K562 (cell line): Measurements from ENCODE around the gene ACOX1. TPM values are rescaled to one million over a fixed set of nuclear protein-coding genes. Genes with fewer than 3 reads are reported as not detected.

Experiments used
- ATAC-seq: fragments of 200-7000 bp; cut with Tn5 transposase; 3 replicates; pipeline ENCODE4 v1.9.1; 2020; ENCODE audit warnings: moderate library complexity
- BruUV-seq: library from RNA; stranded (reverse); fragments of 400-500 nt; replicated peaks from 2 replicates; lab custom pipeline; 2021; lab: Mats Ljungman, UMichigan
- CTCF ChIA-PET: fragments of 300-600 bp; formaldehyde crosslinking; extraction: SDS; loops from one replicate; lab custom pipeline; 2021; ENCODE audit warnings: low intra/inter-chr PET ratio; lab: Yijun Ruan, JAX
- POLR2A ChIA-PET: fragments of 300-600, 350-650 bp; sonication (Branson Sonifier 250); formaldehyde crosslinking; extraction: SDS; loops from one replicate; lab custom pipeline; 2021; ENCODE audit warnings: antibody characterized with exemption, inconsistent platforms; lab: Yijun Ruan, JAX
- DNase-seq, 4 experiments: peaks; one replicate each; pipeline versions ENCODE4 v3.0.0 to v3.0.0-alpha.2; 2011 to 2018; ENCODE audit warnings: low spot score in 3 of 4, mixed read lengths in 3 of 4; ENCODE audit errors: extremely low read depth in 1 of 4
- FAIRE-seq: peaks from 2 replicates; lab custom pipeline; 2011; peaks lifted over from hg19 to GRCh38; lab: Jason Lieb, UNC
- H2AFZ ChIP-seq: 2 replicates; pipeline ENCODE4 v1.6.0; 2011; ENCODE audit warnings: low read depth, low read length, control low read depth, inconsistent platforms
- H3K27ac ChIP-seq: fragments of 200-600 bp; 3 replicates; pipeline ENCODE4 v1.8.0; 2011; ENCODE audit warnings: low read depth, mild to moderate bottlenecking, control low read depth, inconsistent platforms, low read length, moderate library complexity, mixed read lengths; ENCODE audit errors: extremely low read depth
- H3K27me3 ChIP-seq, 2 experiments: fragments of 300-600 bp in 1 of 2; 2 replicates in 1 of 2; 3 replicates in 1 of 2; pipeline versions ENCODE4 v1.6.0 to v1.8.0; 2011; ENCODE audit warnings: inconsistent platforms in 2 of 2, low read length in 2 of 2, mild to moderate bottlenecking in 1 of 2, mixed read lengths in 1 of 2, moderate library complexity in 1 of 2; ENCODE audit not compliant: control insufficient read depth in 2 of 2, insufficient read depth in 2 of 2
- H3K36me3 ChIP-seq: fragments of 300-600 bp; 3 replicates; pipeline ENCODE4 v1.8.0; 2011; ENCODE audit warnings: mild to moderate bottlenecking, low read length, inconsistent platforms; ENCODE audit not compliant: control insufficient read depth, insufficient read depth
- H3K4me1 ChIP-seq, 2 experiments: fragments of 200-600 bp in 1 of 2; replicated peaks in 1 of 2; 2 replicates in 1 of 2; 3 replicates in 1 of 2; pipeline versions ENCODE4 v1.5.1 to v1.8.0; 2011; ENCODE audit warnings: inconsistent platforms in 2 of 2, low read length in 2 of 2, mild to moderate bottlenecking in 1 of 2, mixed read lengths in 1 of 2, moderate library complexity in 1 of 2; ENCODE audit not compliant: control insufficient read depth in 2 of 2, insufficient read depth in 2 of 2
- H3K4me2 ChIP-seq: 2 replicates; pipeline ENCODE4 v1.6.1; 2011; ENCODE audit warnings: low read length, control low read depth, inconsistent platforms, mixed read lengths; ENCODE audit not compliant: insufficient read depth
- H3K4me3 ChIP-seq: fragments of 200-600 bp; sonication (generic), shearing (Covaris generic); 2 replicates; pipeline ENCODE4 v1.5.1; 2016; ENCODE audit warnings: control low read depth, inconsistent platforms
- H3K79me2 ChIP-seq: fragments of 200-600 bp; 3 replicates; pipeline ENCODE4 v1.8.0; 2011; ENCODE audit warnings: low read length, inconsistent platforms; ENCODE audit not compliant: control insufficient read depth, insufficient read depth
- H3K9ac ChIP-seq, 2 experiments: 2 replicates each; pipeline versions ENCODE4 v1.6.0 to v1.6.1; 2011; ENCODE audit warnings: low read depth in 2 of 2, low read length in 2 of 2, control low read depth in 1 of 2, inconsistent platforms in 1 of 2, mild to moderate bottlenecking in 1 of 2, mixed read lengths in 1 of 2; ENCODE audit not compliant: insufficient read depth in 1 of 2
- H3K9me1 ChIP-seq: one replicate; pipeline ENCODE4 v1.6.0; 2011; ENCODE audit warnings: inconsistent platforms, mild to moderate bottlenecking, low read length, moderate library complexity; ENCODE audit not compliant: control insufficient read depth, insufficient read depth
- H3K9me3 ChIP-seq: replicated peaks from 2 replicates; pipeline ENCODE4 v1.5.1; 2011; ENCODE audit warnings: low read depth, low read length, inconsistent platforms; ENCODE audit not compliant: control insufficient read depth, insufficient read depth
- H4K20me1 ChIP-seq: replicated peaks from 2 replicates; pipeline ENCODE4 v1.6.1; 2011; ENCODE audit warnings: low read length, inconsistent platforms, mixed read lengths; ENCODE audit not compliant: control insufficient read depth, insufficient read depth
- ID3 ChIP-seq, 2 experiments: fragments of 250-450 bp in 1 of 2; fragments of 450-650 bp in 1 of 2; sonication (Bioruptor Pico) in 1 of 2; IDR thresholded peaks; 2 replicates each; pipeline versions ENCODE4 v1.6.1 to v1.8.0; 2016 to 2021; ENCODE audit warnings: mild to moderate bottlenecking in 2 of 2, moderate library complexity in 2 of 2, missing compliant biosample characterization in 1 of 2, missing genetic modification characterization in 1 of 2
- JUN ChIP-seq, 2 experiments: sonication (generic) in 1 of 2; formaldehyde crosslinking in 1 of 2; IDR thresholded peaks; 2 replicates each; pipeline versions ENCODE4 v1.6.1 to v1.8.0; 2012 to 2022; ENCODE audit warnings: borderline replicate concordance in 2 of 2, mild to moderate bottlenecking in 2 of 2, improper control_type of control experiment in 1 of 2, low read depth in 1 of 2, low read length in 1 of 2, missing genetic modification reagents in 1 of 2
- PCBP1 ChIP-seq: fragments of 200-400 bp; formaldehyde crosslinking; IDR thresholded peaks from 2 replicates; pipeline ENCODE4 v1.6.1; 2018; ENCODE audit warnings: mild to moderate bottlenecking, low read depth, low read length; ENCODE audit not compliant: poor library complexity, severe bottlenecking
- SREBF2 ChIP-seq: sonication (generic); formaldehyde crosslinking; IDR thresholded peaks from 2 replicates; pipeline ENCODE4 v1.4.0; 2020; ENCODE audit warnings: mild to moderate bottlenecking, missing genetic modification reagents
- SRF ChIP-seq, 2 experiments: fragments of 250-450, 450-650 bp in 1 of 2; sonication (Bioruptor Pico) in 1 of 2; sonication (generic) in 1 of 2; formaldehyde crosslinking; IDR thresholded peaks; 2 replicates each; pipeline versions ENCODE4 v1.5.0 to v1.5.1; 2020 to 2022; ENCODE audit warnings: mild to moderate bottlenecking in 1 of 2, missing genetic modification reagents in 1 of 2
- TBP ChIP-seq: optimal IDR thresholded peaks from 2 replicates; pipeline ENCODE3; 2011; ENCODE audit warnings: low read depth, low read length, improper control_type of control experiment
- TFAP4 ChIP-seq: sonication (generic); formaldehyde crosslinking; IDR thresholded peaks from 2 replicates; pipeline ENCODE4 v1.8.0; 2022; ENCODE audit warnings: missing genetic modification reagents, mild to moderate bottlenecking, moderate library complexity, borderline replicate concordance
- THAP12 ChIP-seq: fragments of 250-450 bp; sonication (Bioruptor Pico); IDR thresholded peaks from 2 replicates; pipeline ENCODE4 v1.9.0; 2021; ENCODE audit warnings: mild to moderate bottlenecking, inconsistent platforms
- UBTF ChIP-seq, 2 experiments: IDR thresholded peaks; 2 replicates each; pipeline ENCODE4 v1.6.1; 2012; ENCODE audit warnings: improper control_type of control experiment in 2 of 2, low read depth in 2 of 2, low read length in 2 of 2, borderline replicate concordance in 1 of 2
- ZNF24 ChIP-seq: fragments of 450-650 bp; IDR thresholded peaks from 2 replicates; pipeline ENCODE4 v1.6.1; 2016
- ZNF766 ChIP-seq: fragments of 200-800 bp; sonication (Bioruptor generic); conservative IDR thresholded peaks from 2 replicates; pipeline ENCODE4 v1.6.1; 2016; ENCODE audit warnings: missing genetic modification characterization, missing compliant biosample characterization
- WGBS: fragments of 100-300 bp; shearing (Covaris generic); methylation state at CpG from one replicate; pipeline ENCODE4 v1.1.6; 2016; ENCODE audit warnings: low coverage, mixed read lengths; ENCODE audit not compliant: insufficient coverage; ENCODE audit errors: missing lambda C conversion rate; 5-methylcytosine and 5-hydroxymethylcytosine counted together
- in situ Hi-C: fragments of 300-500 bp; cut with MboI; formaldehyde crosslinking; loops from 4 replicates; pipeline ENCODE4 v1.15.0; 2018; ENCODE audit warnings: inconsistent platforms, mixed read lengths
- intact Hi-C: fragments of 100-400 bp; cut with micrococcal nuclease; formaldehyde crosslinking; loops from 2 replicates; pipeline ENCODE4 v1.14.2; 2022
- polyA plus RNA-seq, 8 experiments: library from polyadenylated mRNA; depleted of rRNA in 4 of 8; stranded (reverse) in 5 of 8; unstranded in 3 of 8; fragments of >200 nt; fragmentation: Nextera tagmentation in 2 of 8; fragmentation: Illumina TruSeq in 1 of 8; extraction: Ambion mirVana in 2 of 8; extraction: Trizol in 1 of 8; gene quantifications; 2 replicates each; pipeline versions ENCODE4 v1.2.1 to v1.2.3, GENCODE V29; 2011 to 2014; ENCODE audit warnings: inconsistent platforms in 1 of 8, missing spikeins in 1 of 8
- total RNA-seq, 7 experiments: library from RNA; depleted of rRNA in 6 of 7; stranded (reverse); fragments of >200 nt in 6 of 7; fragmentation: Illumina TruSeq in 2 of 7; extraction: Trizol in 2 of 7; gene quantifications; 2 replicates each; pipeline versions ENCODE4 v1.2.1 to v1.2.3, GENCODE V29; 2011 to 2021; ENCODE audit warnings: low replicate concordance in 1 of 7

ACOX1 gene
- total and polyA plus RNA-seq, 9 of the 15 experiments (the other 6 are each of a cell fraction or from before 2014, with no cell fraction given), result 7.8 to 24.1 (median 14.5) TPM

GRCh38 chr17:75896415-75897159 is 82.4 kb downstream of the ACOX1 start, which contains the start of gene TRIM65:
TSS of gene TRIM65 (minus strand) at chr17:75896951. CDS start at chr17:75896937, 14 bp downstream.
- intact Hi-C loops (loop anchor here (2.0 kb wide), 1 partner anchor 42 kb away; the partner anchor contains the start of gene WBP2), in situ Hi-C loops (no loop called here)
- WGBS, result 1% methylated on average over 49 of the region's 102 CpGs
- peak; percentile 89 for ATAC-seq
- peaks cover 31% of the 10 kb centered on the region for H3K79me2 ChIP-seq
- no peaks in the 10 kb centered on the region for H3K9me3 ChIP-seq
- POLR2A ChIA-PET, result interaction anchor here (0.6 to 15.9 kb wide), 16 partner anchors 8 to 635 kb away, joined by 3 to 169 read pairs (median 4); partner anchors contain the start of genes MRPL38 and TRIM47
- BruUV-seq, result no TSS peak
- no peaks in the 10 kb centered on the region for H4K20me1 ChIP-seq
- peak within 1 kb of the TSS; percentile 92 for H2AFZ ChIP-seq
- H3K4me1 ChIP-seq, result peaks cover 13 to 81% of the 10 kb centered on the region in 2 experiments; a peak in 4 of 5 replicates
- H3K9ac ChIP-seq, result peak within 1 kb of the TSS; percentile 82 to 100
- DNase-seq, result peak; percentile 87 to 93 (median 92)
- CTCF ChIA-PET, result interaction anchor here (0.6 to 1.9 kb wide), 2 partner anchors 41 to 112 kb away, joined by 3 to 16 read pairs; partner anchors contain the start of genes UNK and WBP2
- peak within 1 kb of the TSS; percentile 96 for H3K27ac ChIP-seq
- peak within 1 kb of the TSS; percentile 85 for H3K4me2 ChIP-seq
- peaks cover 57% of the 10 kb centered on the region; the same call in 2 of the 3 replicates for H3K36me3 ChIP-seq
- peaks cover 4% of the 10 kb centered on the region for H3K9me1 ChIP-seq
- peak; percentile 79 for FAIRE-seq
- peak within 1 kb of the TSS; percentile 93 for H3K4me3 ChIP-seq
- no peaks in the 10 kb centered on the region for H3K27me3 ChIP-seq
- TF ChIP-seq THAP12 (CRISPR knock-in tag) (peak; percentile 11; the same call in 1 of the 2 replicates), SRF (CRISPR knock-in tag; IDR thresholded peaks at IDR 0.05) (peak in 1 of 2 experiments; percentile 38; a peak in 2 of 4 replicates), ZNF766 (CRISPR knock-in tag) (no peak), PCBP1 (no peak), TFAP4 (CRISPR knock-in tag) (peak; percentile 66), TBP (peak; percentile 56), SREBF2 (no peak), ID3 (CRISPR knock-in tag; IDR thresholded peaks at IDR 0.05) (no peak), ID3 (tag; IDR thresholded peaks at IDR 0.05) (0 out of 2 replicates have a peak, but pooled peaks have one; percentile 25), JUN (IDR thresholded peaks at IDR 0.05; ENCODE audit: borderline replicate concordance, low read depth, low read length) (peak; percentile 75), JUN (CRISPR knock-in tag; IDR thresholded peaks at IDR 0.05; ENCODE audit: borderline replicate concordance) (peak; percentile 75; the same call in 1 of the 2 replicates), ZNF24 (peak; percentile 45; the same call in 1 of the 2 replicates), UBTF (IDR thresholded peaks at IDR 0.05; ENCODE audit: borderline replicate concordance in 1 of 2, low read depth in 2 of 2, low read length in 2 of 2) (peak; percentile 53 to 69; a peak in 1 of 4 replicates)
